ENCODE measurements around the gene RNF8.

GRCh38 chr6:37409501-37409900 is 55.7 kb downstream of the RNF8 start:
- TF ChIP-seq CTCF (IDR thresholded peaks at IDR 0.05; ENCODE audit: low read depth, low read length) (no peak), EZH2phosphoT487 (IDR thresholded peaks at IDR 0.05; ENCODE audit: low read depth) (no peak)

Data from OCI-LY3 (cell line).